ENCODE data around the gene SLC15A1. TPM values are rescaled to one million over a fixed set of nuclear protein-coding genes. Genes with fewer than 3 reads are reported as not detected.

The SLC15A1 gene
- total and polyA plus RNA-seq, 4 donors, result 5.8 to 19.7 (median 11.6) TPM

- Histone ChIP-seq H3K4me3 (ENCODE audit: low read depth in 1 of 3, low read length in 3 of 3) (no peak overlapping the region), H3K9ac (ENCODE audit: low read depth in 1 of 2, low read length in 2 of 2) (no peak overlapping the region), H3K27me3 (ENCODE audit: control insufficient read depth in 4 of 4, insufficient read depth in 4 of 4, low read length in 3 of 4) (no peaks in the 10 kb centered on the region), H3K27ac (ENCODE audit: low read depth in 1 of 2, low read length in 2 of 2) (no peak overlapping the region), H3K36me3 (ENCODE audit: control insufficient read depth in 4 of 4, insufficient read depth in 3 of 4, low read depth in 1 of 4, low read length in 3 of 4) (peaks cover 0 to 4% (median 0%) of the 10 kb centered on the region in 4 donors), H3K4me1 (ENCODE audit: control insufficient read depth in 4 of 4, insufficient read depth in 4 of 4, low read length in 3 of 4) (peaks cover 4 to 23% (median 10%) of the 10 kb centered on the region in 4 donors), H3K9me3 (ENCODE audit: control insufficient read depth in 4 of 4, low read length in 3 of 4) (no peaks in the 10 kb centered on the region)
- no peak for DNase-seq (ENCODE audit: low spot score)
- no peak for TF ChIP-seq TAF1 (conservative IDR thresholded peaks at IDR 0.05)
- TF ChIP-seq JUND (IDR thresholded peaks at IDR 0.05), result no peak
- no peak for TF ChIP-seq HNF4A (conservative IDR thresholded peaks at IDR 0.05)
- no peak for TF ChIP-seq RXRA (IDR thresholded peaks at IDR 0.05)
- no peak for TF ChIP-seq ATF3 (IDR thresholded peaks at IDR 0.05)
- no peak for TF ChIP-seq RAD21 (IDR thresholded peaks at IDR 0.05)
- TF ChIP-seq SP1 (IDR thresholded peaks at IDR 0.05), result no peak
- no peak for TF ChIP-seq YY1 (IDR thresholded peaks at IDR 0.05)
- no peak for TF ChIP-seq CTCF (IDR thresholded peaks at IDR 0.05; ENCODE audit: low read depth, low read length, missing input control)
- TF ChIP-seq FOXA2 (IDR thresholded peaks at IDR 0.05), result no peak
- 94% methylated on average over 6 of the region's 6 CpGs for WGBS
These were observed 34.6 kb downstream of the SLC15A1 start for GRCh38 chr13:98717891-98718290.

GRCh38 chr13:98717256-98717655 is 35.2 kb downstream of the SLC15A1 start:
- TF ChIP-seq SP1 (IDR thresholded peaks at IDR 0.05), result no peak
- TF ChIP-seq RAD21 (IDR thresholded peaks at IDR 0.05), result peak in 1 of 2 donors; percentile 22
- WGBS, result 43% methylated on average over 5 of the region's 5 CpGs
- peaks cover 4 to 23% (median 10%) of the 10 kb centered on the region in 4 donors for H3K4me1 ChIP-seq (ENCODE audit: control insufficient read depth in 4 of 4, insufficient read depth in 4 of 4, low read length in 3 of 4)
- no peak overlapping the region for H3K27ac ChIP-seq (ENCODE audit: low read depth in 1 of 2, low read length in 2 of 2)
- H3K36me3 ChIP-seq (ENCODE audit: control insufficient read depth in 4 of 4, insufficient read depth in 3 of 4, low read depth in 1 of 4, low read length in 3 of 4), result peaks cover 0 to 7% (median 0%) of the 10 kb centered on the region in 4 donors
- no peak for DNase-seq (ENCODE audit: low spot score)
- H3K27me3 ChIP-seq (ENCODE audit: control insufficient read depth in 4 of 4, insufficient read depth in 4 of 4, low read length in 3 of 4), result no peaks in the 10 kb centered on the region
- no peak overlapping the region for H3K9ac ChIP-seq (ENCODE audit: low read depth in 1 of 2, low read length in 2 of 2)
- no peak overlapping the region for H3K4me3 ChIP-seq (ENCODE audit: low read depth in 1 of 3, low read length in 3 of 3)
- H3K9me3 ChIP-seq (ENCODE audit: control insufficient read depth in 4 of 4, low read length in 3 of 4), result no peaks in the 10 kb centered on the region

GRCh38 chr13:98710521-98710920 is 42.0 kb downstream of the SLC15A1 start:
- H3K27me3 ChIP-seq (ENCODE audit: control insufficient read depth in 4 of 4, insufficient read depth in 4 of 4, low read length in 3 of 4), result no peaks in the 10 kb centered on the region
- H3K4me3 ChIP-seq (ENCODE audit: low read depth in 1 of 3, low read length in 3 of 3), result no peak overlapping the region
- no peaks in the 10 kb centered on the region for H3K9me3 ChIP-seq (ENCODE audit: control insufficient read depth in 4 of 4, low read length in 3 of 4)
- no peak overlapping the region for H3K27ac ChIP-seq (ENCODE audit: low read depth in 1 of 2, low read length in 2 of 2)
- 85% methylated on average over 7 of the region's 7 CpGs for WGBS
- H3K4me1 ChIP-seq (ENCODE audit: control insufficient read depth in 4 of 4, insufficient read depth in 4 of 4, low read length in 3 of 4), result no peaks in the 10 kb centered on the region
- H3K9ac ChIP-seq (ENCODE audit: low read depth in 1 of 2, low read length in 2 of 2), result no peak overlapping the region
- peaks cover 0 to 16% (median 6%) of the 10 kb centered on the region in 4 donors for H3K36me3 ChIP-seq (ENCODE audit: control insufficient read depth in 4 of 4, insufficient read depth in 3 of 4, low read depth in 1 of 4, low read length in 3 of 4)
- no peak for DNase-seq (ENCODE audit: low spot score)
- TF ChIP-seq CTCF (IDR thresholded peaks at IDR 0.05; ENCODE audit: low read depth, low read length, missing input control) (no peak), RAD21 (IDR thresholded peaks at IDR 0.05) (no peak), JUND (IDR thresholded peaks at IDR 0.05) (no peak), FOXA1 (IDR thresholded peaks at IDR 0.05) (no peak), SP1 (IDR thresholded peaks at IDR 0.05) (no peak), HNF4A (conservative IDR thresholded peaks at IDR 0.05) (no peak), FOXA2 (IDR thresholded peaks at IDR 0.05) (no peak), REST (IDR thresholded peaks at IDR 0.05) (no peak), TAF1 (conservative IDR thresholded peaks at IDR 0.05) (no peak), NR2F2 (IDR thresholded peaks at IDR 0.05) (no peak), MAX (IDR thresholded peaks at IDR 0.05) (no peak), YY1 (IDR thresholded peaks at IDR 0.05) (no peak), ATF3 (IDR thresholded peaks at IDR 0.05) (no peak), ZBTB33 (IDR thresholded peaks at IDR 0.05) (no peak)

All from liver (tissue), 9 donors.